ENCODE data around the gene FBL.

- TF ChIP-seq FOXA1 (IDR thresholded peaks at IDR 0.05) (no peak), SP1 (IDR thresholded peaks at IDR 0.05) (no peak), TARDBP (IDR thresholded peaks at IDR 0.05) (no peak), SUZ12 (IDR thresholded peaks at IDR 0.05) (no peak), ELF4 (IDR thresholded peaks at IDR 0.05) (no peak), ARNT (IDR thresholded peaks at IDR 0.05) (no peak), L3MBTL2 (conservative IDR thresholded peaks at IDR 0.05) (no peak), FOXK2 (IDR thresholded peaks at IDR 0.05) (no peak)
These were observed 25.2 kb upstream of the FBL start for GRCh38 chr19:39871362-39871761.

Data from HEK293T (cell line).